Right lung (tissue), 5 donors: ENCODE data around the gene STON1. TPM values are rescaled to one million over a fixed set of nuclear protein-coding genes. Genes with fewer than 3 reads are reported as not detected.
"Not testable (repeated sequence)": the region's sequence is repeated elsewhere in the genome, so short reads cannot be mapped to it uniquely, and the experiment has no call there.

Experiments used
- DNase-seq, 2 donors: peaks; one replicate each; pipeline ENCODE4 v3.0.0-alpha.2; 2013
- polyA plus RNA-seq, 5 donors: library from polyadenylated mRNA; unstranded; fragments of 120-200 nt; gene quantifications; one replicate each; pipeline versions ENCODE4 v1.2.1 to v1.2.3, GENCODE V29; 2013; ENCODE audit warnings: inconsistent platforms in 1 of 5, low replicate concordance in 1 of 5; ENCODE audit not compliant: insufficient read length in 5 of 5, insufficient read depth in 1 of 5

STON1 gene
- polyA plus RNA-seq, 5 donors = 10.4 to 24.1 (median 17.1) TPM

GRCh38 chr2:48613211-48613610 is 83.3 kb downstream of the STON1 start:
- no peak for DNase-seq

DNA sequence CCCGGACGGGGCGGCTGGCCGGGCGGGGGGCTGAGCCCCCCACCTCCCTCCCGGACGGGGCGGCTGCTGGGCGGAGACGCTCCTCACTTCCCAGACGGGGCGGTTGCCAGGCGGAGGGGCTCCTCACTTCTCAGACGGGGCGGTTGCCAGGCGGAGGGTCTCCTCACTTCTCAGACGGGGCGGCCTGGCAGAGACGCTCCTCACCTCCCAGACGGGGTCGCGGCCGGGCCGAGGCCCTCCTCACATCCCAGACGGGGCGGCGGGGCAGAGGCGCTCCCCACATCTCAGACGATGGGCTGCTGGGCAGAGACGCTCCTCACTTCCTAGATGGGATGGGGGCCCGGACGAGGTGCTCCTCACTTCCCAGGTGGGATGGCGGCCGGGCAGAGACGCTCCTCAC is 84.6 kb downstream of the STON1 start:
- not testable (repeated sequence) for DNase-seq

DNA sequence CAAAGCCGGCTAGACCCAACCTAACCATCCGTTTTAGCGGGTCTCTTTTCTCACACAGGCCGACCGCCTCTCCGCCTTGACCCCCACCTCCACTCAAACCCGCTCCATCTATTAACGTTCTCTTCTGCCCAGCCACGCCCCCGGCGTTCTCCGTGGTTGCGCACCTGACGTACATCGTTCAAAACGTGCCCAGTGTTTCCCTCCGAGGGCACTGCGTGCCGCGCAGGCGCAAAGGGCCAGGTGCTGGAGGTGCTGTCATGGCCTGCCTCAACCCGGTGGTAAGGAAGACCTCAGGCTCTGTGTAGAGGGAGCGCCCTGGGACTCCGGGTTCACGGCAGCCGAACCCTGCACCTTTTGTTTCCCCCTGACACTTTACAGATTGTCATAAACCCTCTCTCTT is 87.7 kb downstream of the STON1 start, which contains the start of gene GTF2A1L:
GTF2A1L (plus strand) TSS at position 239 of the 400 bp plus-strand sequence; CDS start at position 258, 19 bp downstream.
- DNase-seq = no peak

DNA sequence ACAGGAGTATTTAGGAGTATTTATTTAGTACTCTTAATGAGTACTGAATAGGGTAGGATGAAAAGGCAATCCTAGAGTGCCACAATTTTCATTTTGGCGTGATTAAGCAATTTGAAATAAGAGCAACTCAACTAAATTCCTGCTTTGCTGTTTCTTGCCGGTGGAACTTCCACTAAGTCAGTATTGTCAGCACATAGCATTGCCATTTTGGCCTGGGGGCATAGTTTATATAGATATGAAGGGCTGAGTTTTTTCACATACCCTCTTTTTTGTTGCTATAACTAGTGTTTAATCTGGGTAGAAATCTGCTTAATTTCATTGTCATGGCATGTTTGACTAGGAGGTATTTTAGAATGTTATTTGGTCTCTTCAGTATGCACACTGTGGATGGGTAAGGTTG is 89.6 kb downstream of the STON1 start:
- no peak for DNase-seq

DNA sequence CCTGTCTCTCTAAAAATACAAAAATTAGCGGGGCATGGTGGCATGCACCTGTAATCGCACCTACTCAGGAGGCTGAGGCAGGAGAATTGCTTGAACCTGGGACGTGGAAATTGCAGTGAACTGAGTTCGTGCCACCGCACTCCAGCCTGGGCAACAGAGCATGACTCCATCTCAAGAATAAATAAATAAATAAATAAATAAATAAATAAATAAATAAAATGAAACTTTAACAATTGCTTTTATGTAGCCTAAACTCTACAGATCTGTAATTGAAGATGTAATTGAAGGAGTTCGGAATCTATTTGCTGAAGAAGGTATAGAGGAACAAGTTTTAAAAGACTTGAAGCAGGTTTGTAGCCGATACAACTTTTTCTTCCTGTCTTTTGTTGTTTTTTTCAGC is 90.7 kb downstream of the STON1 start:
- no peak for DNase-seq

- not testable (repeated sequence) for DNase-seq
These were observed 92.7 kb downstream of the STON1 start for GRCh38 chr2:48622691-48623090.

DNA sequence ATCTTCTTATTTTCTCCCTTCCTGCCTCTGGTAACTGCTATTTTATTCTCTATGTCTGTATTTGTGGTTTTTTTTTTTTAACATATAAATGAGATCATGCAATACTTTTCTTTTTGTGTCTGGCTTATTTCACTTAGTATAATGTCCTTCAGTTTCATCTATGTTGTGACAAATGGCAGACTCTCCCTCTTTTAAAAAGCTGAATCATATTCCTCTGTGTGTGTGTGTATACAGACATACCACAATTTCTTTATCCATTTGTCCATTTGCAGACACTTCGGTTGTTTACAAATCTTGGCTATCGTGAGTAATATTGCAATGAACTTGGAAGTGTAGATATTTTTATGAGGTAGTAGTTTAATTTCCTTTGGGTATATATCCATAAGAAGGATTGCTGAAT is 94.7 kb downstream of the STON1 start:
- DNase-seq = no peak

DNA sequence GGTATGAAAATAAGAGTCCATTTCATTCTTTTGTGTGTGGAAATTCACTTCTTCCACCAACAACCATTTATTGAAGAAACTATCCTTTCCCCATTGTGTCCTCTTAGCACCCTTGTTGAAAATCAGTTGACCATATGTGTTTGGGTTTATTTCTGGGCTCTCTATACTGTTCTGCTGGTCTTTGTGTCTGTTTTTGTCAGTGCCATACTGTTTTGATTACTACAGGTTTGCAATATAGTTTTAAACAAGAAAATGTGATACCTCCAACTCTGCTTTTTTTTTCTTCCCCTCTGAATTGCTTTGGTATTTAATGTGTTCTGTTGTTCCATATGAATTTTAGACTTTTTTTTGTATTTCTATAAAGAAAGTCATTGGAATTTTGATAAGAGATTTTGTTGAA is 96.1 kb downstream of the STON1 start:
- no peak for DNase-seq

DNA sequence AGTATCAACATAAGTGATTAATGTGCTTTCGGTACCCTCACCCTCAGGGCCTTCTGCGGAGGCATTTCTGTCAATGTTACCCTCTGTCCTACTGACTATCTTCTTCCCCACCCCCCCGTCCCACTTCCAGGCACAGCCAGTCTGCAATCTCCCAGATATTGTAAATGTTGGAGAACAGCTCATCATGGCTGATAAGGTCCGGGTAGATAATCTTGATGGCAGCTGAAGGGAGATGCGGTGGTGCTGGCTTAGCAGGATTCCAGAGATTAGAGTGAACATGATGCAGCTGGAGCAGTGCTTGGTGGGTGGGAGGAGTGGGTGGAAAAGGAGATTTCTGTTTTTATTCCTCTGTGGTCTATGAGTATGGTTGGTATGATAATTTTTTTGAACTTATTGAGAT is 103.2 kb downstream of the STON1 start:
- DNase-seq = no peak

DNA sequence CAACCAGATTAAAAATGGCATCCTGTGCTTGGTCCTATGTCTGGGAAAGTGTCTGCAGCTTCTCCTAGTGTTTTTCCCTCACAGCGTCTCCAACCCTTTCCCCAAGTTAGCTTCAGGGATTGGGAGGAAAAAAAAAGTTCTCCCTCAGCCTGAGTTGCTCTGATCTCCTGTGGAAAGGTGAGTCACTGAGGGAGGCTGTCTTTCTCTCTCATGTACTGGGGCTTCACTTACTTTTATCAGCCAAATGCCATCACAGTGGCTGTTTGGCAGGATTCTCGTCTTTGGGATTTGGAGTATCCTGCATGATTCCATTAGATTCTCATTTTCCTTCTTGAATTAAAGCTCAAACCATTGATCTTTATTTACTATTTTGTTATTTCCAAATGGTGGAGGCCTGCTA is 105.8 kb downstream of the STON1 start:
- DNase-seq = no peak

GRCh38 chr2:48638261-48638660 is 108.3 kb downstream of the STON1 start:
- DNase-seq = no peak

Other genes with a start within 250 kb of the STON1 start
- 10 to 100 TPM; 12.1 to 19.1 (median 13.7) TPM for gene FOXN2, start 215.5 kb upstream of the STON1 start, polyA plus RNA-seq
- gene PPP1R21, start 89.4 kb upstream of the STON1 start, polyA plus RNA-seq = 10 to 100 TPM; 26.9 to 36.4 (median 33.9) TPM
- gene GTF2A1L, start 87.7 kb downstream of the STON1 start, polyA plus RNA-seq = 1 to 10 TPM in 1 of 5 donors, under 1 TPM in 3, not detected in 1; 0.16 to 1.2 (median 0.86) TPM
- under 1 TPM in 4 of 5 donors, not detected in 1; 0.06 to 0.21 (median 0.11) TPM for gene LHCGR, start 225.6 kb downstream of the STON1 start, polyA plus RNA-seq